ENCODE data around the gene TEX14. TPM values are rescaled to one million over a fixed set of nuclear protein-coding genes. Genes with fewer than 3 reads are reported as not detected.
A peak's percentile ranks its signal among the peaks of the same experiment; 100 is the strongest.
"Not testable (repeated sequence)": the region's sequence is repeated elsewhere in the genome, so short reads cannot be mapped to it uniquely, and the experiment has no call there.

TEX14 gene
- total RNA-seq, 1 experiment from 2014 or later = 0.89 TPM

DNA sequence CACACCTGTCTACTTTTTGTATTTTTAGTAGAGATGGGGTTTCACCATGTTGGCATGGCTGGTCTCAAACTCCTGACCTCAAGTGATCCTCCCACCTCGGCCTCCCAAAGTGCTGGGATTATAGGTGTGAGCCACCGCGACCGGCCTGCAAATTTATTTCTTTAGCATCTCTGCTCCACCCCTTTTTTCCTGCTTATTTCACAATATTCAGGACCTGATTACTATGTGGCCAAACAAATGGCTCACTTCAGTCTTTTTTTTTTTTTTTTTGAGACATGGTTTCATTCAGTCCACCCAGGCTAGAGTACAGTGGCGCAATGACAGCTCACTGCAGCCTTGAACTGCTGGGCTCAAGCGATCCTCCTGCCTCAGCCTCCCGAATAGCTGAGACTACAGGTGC lies 109.1 kb downstream of the TEX14 start:
- BruUV-seq (replicated peaks); H3K4me1 ChIP-seq (ENCODE audit: control insufficient read depth in 1 of 2, insufficient read depth in 2 of 2, low read length in 2 of 2); H3K4me2 ChIP-seq (ENCODE audit: low read length); H3K9ac ChIP-seq (ENCODE audit: low read length); H3K79me2 ChIP-seq (ENCODE audit: insufficient read depth, low read length); H3K4me3 ChIP-seq (replicated peaks in 1 of 2; ENCODE audit: low read depth in 1 of 2, low read length in 2 of 2); intact Hi-C loops (cut with micrococcal nuclease); H3K9me2 ChIP-seq (ENCODE audit: insufficient read depth); ATAC-seq; H3K9me3 ChIP-seq (ENCODE audit: control insufficient read depth in 1 of 2, insufficient read depth in 1 of 2, low read depth in 1 of 2, low read length in 2 of 2); CTCF ChIA-PET; H3K36me3 ChIP-seq (ENCODE audit: control insufficient read depth in 1 of 2, insufficient read depth in 2 of 2, low read length in 2 of 2); DNase-seq (ENCODE audit: low read depth, low spot score); H3K27ac ChIP-seq (ENCODE audit: low read depth, low read length); RAD21 ChIA-PET (ENCODE audit: low non-redundant PET in 1 of 2, low total read pairs in 2 of 2, uncharacterized antibody in 2 of 2, unreplicated experiment in 2 of 2); H3K27me3 ChIP-seq (ENCODE audit: insufficient read depth, low read length); H2AFZ ChIP-seq (ENCODE audit: low read depth, low read length, poor library complexity, severe bottlenecking); H4K20me1 ChIP-seq (ENCODE audit: insufficient read depth): not testable (repeated sequence)
- 0 out of 2 replicates have a peak, but pooled peaks have one; percentile 16 for TF ChIP-seq CEBPB (IDR thresholded peaks at IDR 0.05; ENCODE audit: low read depth)
- POLR2A ChIA-PET = interaction anchor here (0.9 to 7.3 kb wide), 2 partner anchors 48 to 62 kb away, joined by 3 to 92 read pairs; no protein-coding TSS in a partner anchor

DNA sequence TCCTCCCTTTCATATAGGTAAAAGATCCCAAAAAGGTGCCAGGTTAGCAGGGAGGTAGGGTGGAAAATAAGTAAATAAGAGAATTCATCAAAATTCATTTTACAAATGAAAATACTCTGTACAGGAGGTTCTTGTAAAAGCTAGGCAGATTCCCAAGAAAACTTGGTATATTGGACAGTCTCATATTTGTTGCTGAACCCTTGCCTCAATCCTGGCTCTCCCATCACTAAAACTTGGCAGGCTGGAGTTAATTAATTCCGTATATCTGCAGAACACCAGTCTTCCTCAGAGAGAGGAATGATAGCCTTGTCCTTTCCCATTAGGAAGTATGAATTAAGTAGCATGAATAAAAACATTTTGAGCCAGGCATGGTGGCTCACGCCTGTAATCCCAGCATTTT lies 111.2 kb downstream of the TEX14 start:
- Histone ChIP-seq H3K36me3 (ENCODE audit: control insufficient read depth in 1 of 2, insufficient read depth in 2 of 2, low read length in 2 of 2) (no peaks in the 10 kb centered on the region), H3K9me2 (ENCODE audit: insufficient read depth) (no peaks in the 10 kb centered on the region), H3K4me2 (ENCODE audit: low read length) (no peak overlapping the region), H4K20me1 (ENCODE audit: insufficient read depth) (no peaks in the 10 kb centered on the region), H3K9me3 (ENCODE audit: control insufficient read depth in 1 of 2, insufficient read depth in 1 of 2, low read depth in 1 of 2, low read length in 2 of 2) (no peaks in the 10 kb centered on the region), H2AFZ (ENCODE audit: low read depth, low read length, poor library complexity, severe bottlenecking) (no peak overlapping the region), H3K79me2 (ENCODE audit: insufficient read depth, low read length) (no peaks in the 10 kb centered on the region), H3K4me3 (replicated peaks in 1 of 2; ENCODE audit: low read depth in 1 of 2, low read length in 2 of 2) (no peak overlapping the region), H3K9ac (ENCODE audit: low read length) (no peak overlapping the region), H3K4me1 (ENCODE audit: control insufficient read depth in 1 of 2, insufficient read depth in 2 of 2, low read length in 2 of 2) (peaks cover 2 to 16% of the 10 kb centered on the region in 2 experiments), H3K27ac (ENCODE audit: low read depth, low read length) (no peak overlapping the region), H3K27me3 (ENCODE audit: insufficient read depth, low read length) (no peaks in the 10 kb centered on the region)
- ATAC-seq (no peak), DNase-seq (ENCODE audit: low read depth, low spot score) (no peak)
- BruUV-seq (replicated peaks) = no TSS peak
- ChIA-PET CTCF (interaction anchor here (1.4 to 3.5 kb wide), 2 partner anchors 7 to 16 kb away, joined by 3 to 37 read pairs; no protein-coding TSS in a partner anchor), RAD21 (ENCODE audit: low non-redundant PET in 1 of 2, low total read pairs in 2 of 2, uncharacterized antibody in 2 of 2, unreplicated experiment in 2 of 2) (no interaction called here), POLR2A (interaction anchor here (7.5 kb wide), 1 partner anchor 50 kb away, joined by 70 read pairs; no protein-coding TSS in a partner anchor)
- intact Hi-C loops (cut with micrococcal nuclease) = no loop called here
- TF ChIP-seq ZNF274 (IDR thresholded peaks at IDR 0.05; ENCODE audit: low read depth, low read length) (no peak), EGR1 (IDR thresholded peaks at IDR 0.05; ENCODE audit: low read depth) (no peak), JUND (IDR thresholded peaks at IDR 0.05) (no peak), CEBPB (IDR thresholded peaks at IDR 0.05; ENCODE audit: low read depth) (no peak), RAD21 (IDR thresholded peaks at IDR 0.05; ENCODE audit: low read depth) (no peak), POLR2AphosphoS5 (IDR thresholded peaks at IDR 0.05; ENCODE audit: low read depth, low read length) (no peak), EZH2 (IDR thresholded peaks at IDR 0.05) (no peak), TCF7L2 (IDR thresholded peaks at IDR 0.05; ENCODE audit: borderline replicate concordance, extremely low read depth, insufficient read depth, insufficient read length) (no peak), YY1 (IDR thresholded peaks at IDR 0.05; ENCODE audit: extremely low read depth, insufficient replicate concordance, low read depth, low read length) (no peak), CBX3 (IDR thresholded peaks at IDR 0.05; ENCODE audit: low read depth) (no peak), SP1 (IDR thresholded peaks at IDR 0.05; ENCODE audit: low read depth) (no peak), FOSL1 (IDR thresholded peaks at IDR 0.05; ENCODE audit: low read depth) (no peak)
- TF ChIP-seq, protein P1, sequence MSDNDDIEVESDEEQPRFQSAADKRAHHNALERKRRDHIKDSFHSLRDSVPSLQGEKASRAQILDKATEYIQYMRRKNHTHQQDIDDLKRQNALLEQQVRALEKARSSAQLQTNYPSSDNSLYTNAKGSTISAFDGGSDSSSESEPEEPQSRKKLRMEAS (IDR thresholded peaks at IDR 0.05) = no peak
- TF ChIP-seq, protein P2, sequence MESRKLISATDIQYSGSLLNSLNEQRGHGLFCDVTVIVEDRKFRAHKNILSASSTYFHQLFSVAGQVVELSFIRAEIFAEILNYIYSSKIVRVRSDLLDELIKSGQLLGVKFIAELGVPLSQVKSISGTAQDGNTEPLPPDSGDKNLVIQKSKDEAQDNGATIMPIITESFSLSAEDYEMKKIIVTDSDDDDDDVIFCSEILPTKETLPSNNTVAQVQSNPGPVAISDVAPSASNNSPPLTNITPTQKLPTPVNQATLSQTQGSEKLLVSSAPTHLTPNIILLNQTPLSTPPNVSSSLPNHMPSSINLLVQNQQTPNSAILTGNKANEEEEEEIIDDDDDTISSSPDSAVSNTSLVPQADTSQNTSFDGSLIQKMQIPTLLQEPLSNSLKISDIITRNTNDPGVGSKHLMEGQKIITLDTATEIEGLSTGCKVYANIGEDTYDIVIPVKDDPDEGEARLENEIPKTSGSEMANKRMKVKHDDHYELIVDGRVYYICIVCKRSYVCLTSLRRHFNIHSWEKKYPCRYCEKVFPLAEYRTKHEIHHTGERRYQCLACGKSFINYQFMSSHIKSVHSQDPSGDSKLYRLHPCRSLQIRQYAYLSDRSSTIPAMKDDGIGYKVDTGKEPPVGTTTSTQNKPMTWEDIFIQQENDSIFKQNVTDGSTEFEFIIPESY (IDR thresholded peaks at IDR 0.05; ENCODE audit: extremely low read depth, insufficient replicate concordance, low read length) = no peak
- TF ChIP-seq, protein P3, sequence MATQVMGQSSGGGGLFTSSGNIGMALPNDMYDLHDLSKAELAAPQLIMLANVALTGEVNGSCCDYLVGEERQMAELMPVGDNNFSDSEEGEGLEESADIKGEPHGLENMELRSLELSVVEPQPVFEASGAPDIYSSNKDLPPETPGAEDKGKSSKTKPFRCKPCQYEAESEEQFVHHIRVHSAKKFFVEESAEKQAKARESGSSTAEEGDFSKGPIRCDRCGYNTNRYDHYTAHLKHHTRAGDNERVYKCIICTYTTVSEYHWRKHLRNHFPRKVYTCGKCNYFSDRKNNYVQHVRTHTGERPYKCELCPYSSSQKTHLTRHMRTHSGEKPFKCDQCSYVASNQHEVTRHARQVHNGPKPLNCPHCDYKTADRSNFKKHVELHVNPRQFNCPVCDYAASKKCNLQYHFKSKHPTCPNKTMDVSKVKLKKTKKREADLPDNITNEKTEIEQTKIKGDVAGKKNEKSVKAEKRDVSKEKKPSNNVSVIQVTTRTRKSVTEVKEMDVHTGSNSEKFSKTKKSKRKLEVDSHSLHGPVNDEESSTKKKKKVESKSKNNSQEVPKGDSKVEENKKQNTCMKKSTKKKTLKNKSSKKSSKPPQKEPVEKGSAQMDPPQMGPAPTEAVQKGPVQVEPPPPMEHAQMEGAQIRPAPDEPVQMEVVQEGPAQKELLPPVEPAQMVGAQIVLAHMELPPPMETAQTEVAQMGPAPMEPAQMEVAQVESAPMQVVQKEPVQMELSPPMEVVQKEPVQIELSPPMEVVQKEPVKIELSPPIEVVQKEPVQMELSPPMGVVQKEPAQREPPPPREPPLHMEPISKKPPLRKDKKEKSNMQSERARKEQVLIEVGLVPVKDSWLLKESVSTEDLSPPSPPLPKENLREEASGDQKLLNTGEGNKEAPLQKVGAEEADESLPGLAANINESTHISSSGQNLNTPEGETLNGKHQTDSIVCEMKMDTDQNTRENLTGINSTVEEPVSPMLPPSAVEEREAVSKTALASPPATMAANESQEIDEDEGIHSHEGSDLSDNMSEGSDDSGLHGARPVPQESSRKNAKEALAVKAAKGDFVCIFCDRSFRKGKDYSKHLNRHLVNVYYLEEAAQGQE (IDR thresholded peaks at IDR 0.05; ENCODE audit: low read depth) = no peak
- TF ChIP-seq, protein P4, sequence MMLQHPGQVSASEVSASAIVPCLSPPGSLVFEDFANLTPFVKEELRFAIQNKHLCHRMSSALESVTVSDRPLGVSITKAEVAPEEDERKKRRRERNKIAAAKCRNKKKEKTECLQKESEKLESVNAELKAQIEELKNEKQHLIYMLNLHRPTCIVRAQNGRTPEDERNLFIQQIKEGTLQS (IDR thresholded peaks at IDR 0.05) = no peak
